HFFc6 (cell line): ENCODE measurements around the gene IGFL4. TPM values are rescaled to one million over a fixed set of nuclear protein-coding genes. Genes with fewer than 3 reads are reported as not detected.
A peak's percentile ranks its signal among the peaks of the same experiment; 100 is the strongest.

Experiments
- DNase-seq: peaks from one replicate; pipeline ENCODE4 v3.0.0-alpha.2; 2018
- H3K27ac Mint-ChIP-seq: 2 replicates; pipeline ENCODE4 v1.8.0; 2020; ENCODE audit warnings: mild to moderate bottlenecking, mixed read lengths
- H3K27me3 Mint-ChIP-seq: 2 replicates; pipeline ENCODE4 v1.8.0; 2021; ENCODE audit warnings: mild to moderate bottlenecking, moderate library complexity, mixed read lengths; ENCODE audit not compliant: insufficient read depth
- H3K36me3 Mint-ChIP-seq: 2 replicates; pipeline ENCODE4 v1.8.0; 2021; ENCODE audit warnings: low read depth, mixed read lengths
- H3K4me1 Mint-ChIP-seq: 2 replicates; pipeline ENCODE4 v1.8.0; 2020; ENCODE audit warnings: low read depth, mixed read lengths
- H3K4me3 Mint-ChIP-seq: 2 replicates; pipeline ENCODE4 v1.8.0; 2020; ENCODE audit warnings: mild to moderate bottlenecking, moderate library complexity, mixed read lengths
- H3K9me3 Mint-ChIP-seq: 2 replicates; pipeline ENCODE4 v1.8.0; 2020; ENCODE audit warnings: mild to moderate bottlenecking, mixed read lengths
- long read RNA-seq: library from polyadenylated mRNA; unstranded; transcript quantifications from one replicate; pipeline ENCODE4 v2.0.0, GENCODE V29; 2019
- total RNA-seq, 6 experiments: library from RNA; stranded (reverse); fragmentation: NEBNext Ultra II Directional; extraction: Animal tissue kit (Norgen Biotek cat#: 25700); gene quantifications; 2 replicates in 1 of 6; 3 replicates in 5 of 6; pipeline ENCODE4 v1.2.3, GENCODE V29; 2021
- TF ChIP-seq, protein P1 (sequence below): fragments of 200-600 bp; sonication (generic); IDR thresholded peaks from 2 replicates; pipeline ENCODE4 v1.5.0; 2021; ENCODE audit warnings: antibody characterized with exemption, mild to moderate bottlenecking

The IGFL4 gene
- not detected for total RNA-seq
- long read RNA-seq: 0 reads

DNA sequence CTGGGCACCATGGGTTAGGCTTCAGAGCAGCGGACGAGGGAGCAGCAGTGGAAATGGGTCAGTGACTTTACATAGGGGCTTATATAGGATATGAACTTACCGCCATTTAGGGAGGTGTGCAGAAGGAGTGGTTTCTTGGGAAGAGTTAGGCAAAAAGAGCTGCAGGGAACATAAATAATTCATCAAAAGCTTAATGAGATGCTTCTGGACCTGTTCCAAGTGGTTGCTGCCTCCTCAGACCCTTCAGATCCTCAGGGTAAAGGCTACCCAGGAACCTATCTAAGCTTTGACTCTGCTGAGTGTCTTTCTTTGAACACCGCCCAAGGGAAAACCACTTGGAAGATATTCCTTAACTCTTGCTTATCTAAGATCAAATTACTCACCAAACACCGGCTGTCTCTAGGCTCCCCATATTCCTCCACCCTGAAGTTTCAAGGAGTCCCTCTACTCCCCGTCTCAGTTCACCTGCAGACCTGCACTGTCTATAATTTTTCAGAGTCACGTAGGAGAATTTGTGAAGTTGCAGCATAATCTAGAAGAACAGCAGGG, at the start of gene IGFL4:
TSS of gene IGFL4 (minus strand) at position 51 of the 549 bp plus-strand sequence. CDS start at position 11, 40 bp downstream.
- Mint-ChIP-seq H3K4me1 (peaks cover 11% of the 10 kb centered on the region), H3K9me3 (0 out of 2 replicates have a peak, but pooled peaks cover 3% of the 10 kb centered on the region), H3K27me3 (peaks cover 59% of the 10 kb centered on the region), H3K27ac (no peak within 1 kb of the TSS), H3K36me3 (peaks cover 10% of the 10 kb centered on the region; the same call in 1 of the 2 replicates), H3K4me3 (no peak within 1 kb of the TSS)
- TF ChIP-seq, protein P1, sequence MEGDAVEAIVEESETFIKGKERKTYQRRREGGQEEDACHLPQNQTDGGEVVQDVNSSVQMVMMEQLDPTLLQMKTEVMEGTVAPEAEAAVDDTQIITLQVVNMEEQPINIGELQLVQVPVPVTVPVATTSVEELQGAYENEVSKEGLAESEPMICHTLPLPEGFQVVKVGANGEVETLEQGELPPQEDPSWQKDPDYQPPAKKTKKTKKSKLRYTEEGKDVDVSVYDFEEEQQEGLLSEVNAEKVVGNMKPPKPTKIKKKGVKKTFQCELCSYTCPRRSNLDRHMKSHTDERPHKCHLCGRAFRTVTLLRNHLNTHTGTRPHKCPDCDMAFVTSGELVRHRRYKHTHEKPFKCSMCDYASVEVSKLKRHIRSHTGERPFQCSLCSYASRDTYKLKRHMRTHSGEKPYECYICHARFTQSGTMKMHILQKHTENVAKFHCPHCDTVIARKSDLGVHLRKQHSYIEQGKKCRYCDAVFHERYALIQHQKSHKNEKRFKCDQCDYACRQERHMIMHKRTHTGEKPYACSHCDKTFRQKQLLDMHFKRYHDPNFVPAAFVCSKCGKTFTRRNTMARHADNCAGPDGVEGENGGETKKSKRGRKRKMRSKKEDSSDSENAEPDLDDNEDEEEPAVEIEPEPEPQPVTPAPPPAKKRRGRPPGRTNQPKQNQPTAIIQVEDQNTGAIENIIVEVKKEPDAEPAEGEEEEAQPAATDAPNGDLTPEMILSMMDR: no peak
- DNase-seq: peak; percentile 37

DNA sequence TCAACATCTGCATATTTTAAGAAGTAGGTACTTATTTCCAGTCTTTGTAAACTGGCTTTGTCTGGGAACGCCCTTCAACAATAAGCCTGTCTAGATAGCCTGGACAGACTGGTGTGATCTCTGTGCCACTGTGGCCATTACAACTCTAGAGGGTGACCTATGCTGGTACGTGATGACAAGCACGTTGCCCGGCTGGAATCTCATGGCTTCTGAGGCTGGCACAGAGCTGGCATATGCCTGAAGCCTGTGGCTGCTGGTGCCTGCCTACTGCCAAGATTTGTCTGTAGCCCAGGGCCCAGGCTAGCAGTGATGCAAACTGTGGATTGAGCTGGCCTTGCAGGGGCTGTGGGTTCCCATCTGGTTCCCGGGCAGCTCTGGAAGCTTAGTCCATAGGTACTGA, 49.6 kb upstream of the IGFL4 start:
- peaks cover 50% of the 10 kb centered on the region for H3K27me3 Mint-ChIP-seq
- peaks cover 13% of the 10 kb centered on the region for H3K36me3 Mint-ChIP-seq
- TF ChIP-seq, protein P1: no peak
- no peak for DNase-seq
- H3K4me1 Mint-ChIP-seq: no peaks in the 10 kb centered on the region
- H3K27ac Mint-ChIP-seq: no peak overlapping the region
- peaks cover 16% of the 10 kb centered on the region for H3K9me3 Mint-ChIP-seq
- no peak overlapping the region for H3K4me3 Mint-ChIP-seq

DNA sequence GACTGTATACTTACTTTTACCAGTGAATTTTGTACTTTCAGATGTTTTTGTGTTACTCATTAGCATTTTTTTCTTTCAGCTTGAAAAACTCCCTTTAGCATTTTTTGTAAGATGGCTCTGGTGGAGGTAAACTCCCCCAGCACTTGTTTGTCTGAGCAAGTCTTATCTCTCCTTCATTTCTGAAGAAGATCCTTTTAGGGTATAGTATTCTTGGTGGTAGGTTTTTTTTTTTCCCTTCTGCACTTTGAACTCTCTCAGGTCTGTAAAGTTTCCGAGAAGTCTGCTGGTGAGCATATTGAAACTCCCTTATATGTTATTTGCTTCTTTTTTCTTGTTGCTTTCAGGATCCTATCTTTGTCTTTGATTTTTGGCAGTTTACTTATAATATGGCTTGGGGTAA, 48.6 kb upstream of the IGFL4 start:
- Mint-ChIP-seq H3K4me1 (no peaks in the 10 kb centered on the region), H3K4me3 (no peak overlapping the region), H3K27me3 (peaks cover 49% of the 10 kb centered on the region), H3K9me3 (peaks cover 25% of the 10 kb centered on the region), H3K36me3 (peaks cover 17% of the 10 kb centered on the region), H3K27ac (no peak overlapping the region)
- no peak for DNase-seq
- TF ChIP-seq, protein P1: no peak

DNA sequence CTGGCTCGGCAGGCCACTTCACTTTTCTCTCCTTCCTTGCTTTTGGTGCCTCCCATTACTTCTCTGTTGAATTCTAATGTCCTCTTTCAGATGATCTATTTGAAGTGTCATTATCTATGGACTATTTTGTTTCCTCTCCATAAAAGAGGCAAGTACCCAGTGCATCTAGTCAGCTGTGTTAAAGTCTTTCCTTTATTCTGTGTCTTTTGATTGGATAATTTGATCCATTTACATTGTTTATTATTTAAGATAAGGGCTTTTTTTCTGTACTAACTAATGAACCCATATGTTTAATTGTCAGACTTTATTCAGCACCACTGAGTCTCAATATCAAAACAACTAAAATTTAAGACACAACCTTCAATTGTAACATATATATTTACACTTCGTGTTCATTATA, 47.3 kb upstream of the IGFL4 start:
- H3K9me3 Mint-ChIP-seq: peaks cover 25% of the 10 kb centered on the region
- TF ChIP-seq, protein P1: no peak
- no peak overlapping the region for H3K27ac Mint-ChIP-seq
- H3K27me3 Mint-ChIP-seq: peaks cover 55% of the 10 kb centered on the region
- DNase-seq: no peak
- 0 out of 2 replicates have a peak, but pooled peaks cover under 1% of the 10 kb centered on the region for H3K4me1 Mint-ChIP-seq
- H3K36me3 Mint-ChIP-seq: peaks cover 17% of the 10 kb centered on the region
- no peak overlapping the region for H3K4me3 Mint-ChIP-seq

DNA sequence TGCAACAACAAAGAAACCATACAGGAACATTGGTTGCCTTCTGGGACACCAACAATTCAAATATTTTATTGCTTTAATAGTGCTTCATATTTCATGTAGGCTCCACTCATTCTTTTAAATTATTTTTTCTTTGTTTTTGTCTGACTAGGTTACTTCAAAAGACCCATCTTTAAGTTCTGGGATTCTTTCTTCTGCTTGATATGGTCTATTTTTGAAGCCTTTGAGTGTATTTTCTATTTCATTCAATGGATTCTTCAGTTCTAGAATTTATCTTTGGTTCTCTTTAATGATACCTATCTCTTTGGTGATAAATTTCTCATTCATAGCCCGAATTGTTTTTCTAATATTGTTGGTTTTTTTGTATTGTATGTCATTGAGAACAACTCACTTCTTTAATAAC, 45.1 kb upstream of the IGFL4 start:
- TF ChIP-seq, protein P1: no peak
- peaks cover 16% of the 10 kb centered on the region for H3K4me1 Mint-ChIP-seq
- H3K27ac Mint-ChIP-seq: no peak overlapping the region
- H3K4me3 Mint-ChIP-seq: no peak overlapping the region
- no peak for DNase-seq
- H3K9me3 Mint-ChIP-seq: peaks cover 25% of the 10 kb centered on the region
- H3K27me3 Mint-ChIP-seq: peaks cover 51% of the 10 kb centered on the region
- peaks cover 17% of the 10 kb centered on the region for H3K36me3 Mint-ChIP-seq
